ENCODE measurements around the gene KLC1. TPM values are rescaled to one million over a fixed set of nuclear protein-coding genes. Genes with fewer than 3 reads are reported as not detected.

Gene KLC1
- total RNA-seq, 1 donor: 212 TPM

DNA sequence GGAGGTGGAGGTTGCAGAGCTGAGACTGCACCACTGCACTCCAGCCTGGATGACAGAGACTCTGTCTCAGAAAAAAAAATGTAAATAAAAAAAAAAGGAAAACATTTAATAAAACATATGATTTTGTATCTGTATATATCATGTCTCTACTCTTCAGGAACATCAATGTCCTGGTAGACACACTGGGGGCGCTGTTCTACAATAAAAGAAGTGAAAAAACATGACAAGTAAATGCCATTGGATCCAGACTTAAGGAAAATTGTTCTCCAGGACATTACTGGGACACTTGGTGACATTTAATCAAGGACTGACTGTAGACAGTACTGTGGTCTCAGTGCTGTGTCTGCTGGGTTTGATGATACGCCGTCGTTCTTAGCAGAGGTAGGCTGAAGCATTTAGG lies 15.5 kb upstream of the KLC1 start:
- TF ChIP-seq, protein P1, sequence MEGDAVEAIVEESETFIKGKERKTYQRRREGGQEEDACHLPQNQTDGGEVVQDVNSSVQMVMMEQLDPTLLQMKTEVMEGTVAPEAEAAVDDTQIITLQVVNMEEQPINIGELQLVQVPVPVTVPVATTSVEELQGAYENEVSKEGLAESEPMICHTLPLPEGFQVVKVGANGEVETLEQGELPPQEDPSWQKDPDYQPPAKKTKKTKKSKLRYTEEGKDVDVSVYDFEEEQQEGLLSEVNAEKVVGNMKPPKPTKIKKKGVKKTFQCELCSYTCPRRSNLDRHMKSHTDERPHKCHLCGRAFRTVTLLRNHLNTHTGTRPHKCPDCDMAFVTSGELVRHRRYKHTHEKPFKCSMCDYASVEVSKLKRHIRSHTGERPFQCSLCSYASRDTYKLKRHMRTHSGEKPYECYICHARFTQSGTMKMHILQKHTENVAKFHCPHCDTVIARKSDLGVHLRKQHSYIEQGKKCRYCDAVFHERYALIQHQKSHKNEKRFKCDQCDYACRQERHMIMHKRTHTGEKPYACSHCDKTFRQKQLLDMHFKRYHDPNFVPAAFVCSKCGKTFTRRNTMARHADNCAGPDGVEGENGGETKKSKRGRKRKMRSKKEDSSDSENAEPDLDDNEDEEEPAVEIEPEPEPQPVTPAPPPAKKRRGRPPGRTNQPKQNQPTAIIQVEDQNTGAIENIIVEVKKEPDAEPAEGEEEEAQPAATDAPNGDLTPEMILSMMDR (IDR thresholded peaks at IDR 0.05; ENCODE audit: insufficient read depth, low read length): peak; percentile 39
- H3K4me3 ChIP-seq (ENCODE audit: low read depth, low read length): no peak overlapping the region
- peak; percentile 27 for DNase-seq (ENCODE audit: low read depth)

DNA sequence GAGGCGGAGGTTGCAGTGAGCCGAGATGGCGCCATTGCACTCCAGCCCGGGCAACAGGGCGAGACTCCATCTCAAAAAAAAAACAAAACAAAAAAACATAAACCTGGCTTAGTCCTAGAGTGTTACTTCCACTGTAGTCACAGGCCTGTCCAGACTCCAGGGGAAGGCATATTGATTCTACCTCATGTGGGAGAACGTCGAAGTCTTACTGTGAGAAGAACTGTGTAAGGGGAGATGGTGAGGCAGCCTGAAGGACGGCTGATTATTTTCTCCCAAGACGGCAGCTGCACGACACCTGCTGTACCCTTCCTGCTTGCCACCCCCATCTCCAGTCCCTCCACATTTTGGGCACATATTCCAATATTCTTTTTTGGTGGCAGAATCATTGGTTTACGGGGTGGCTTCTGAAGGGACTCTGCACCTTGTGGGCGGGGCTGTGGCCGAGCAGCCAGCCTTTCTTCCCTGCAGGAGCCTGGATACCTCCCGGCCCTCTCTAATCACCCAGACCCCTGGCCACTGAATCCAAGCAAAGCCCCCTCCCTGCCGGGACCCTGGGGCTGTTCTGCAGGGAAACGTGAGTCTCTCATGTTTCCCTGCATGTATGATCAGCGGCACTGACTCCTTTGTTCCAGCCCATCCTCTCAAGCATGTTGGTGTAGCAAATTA lies 12.2 kb upstream of the KLC1 start:
- TF ChIP-seq, protein P1 (IDR thresholded peaks at IDR 0.05; ENCODE audit: insufficient read depth, low read length): no peak
- no peak for DNase-seq (ENCODE audit: low read depth)
- no peak overlapping the region for H3K4me3 ChIP-seq (ENCODE audit: low read depth, low read length)

DNA sequence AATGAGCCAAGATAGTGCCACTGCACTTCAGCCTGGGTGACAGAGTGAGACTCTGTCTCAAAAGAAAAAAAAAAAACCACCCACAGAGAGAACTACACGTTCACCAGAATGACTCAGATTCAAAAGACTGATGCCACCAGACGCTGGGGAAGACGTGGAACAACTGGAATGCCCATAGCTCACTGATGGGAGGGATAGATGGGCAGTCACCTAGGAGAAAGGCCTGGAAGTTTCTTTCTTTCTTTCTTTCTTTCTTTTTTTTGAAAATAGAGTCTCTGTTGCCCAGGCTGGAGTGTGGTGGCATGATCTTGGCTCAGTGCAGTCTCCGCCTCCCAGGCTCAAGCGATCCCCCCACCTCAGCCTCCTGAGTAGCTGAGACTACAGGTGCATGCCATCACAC lies 10.0 kb upstream of the KLC1 start:
- no peak overlapping the region for H3K4me3 ChIP-seq (ENCODE audit: low read depth, low read length)
- no peak for DNase-seq (ENCODE audit: low read depth)
- TF ChIP-seq, protein P1 (IDR thresholded peaks at IDR 0.05; ENCODE audit: insufficient read depth, low read length): no peak

DNA sequence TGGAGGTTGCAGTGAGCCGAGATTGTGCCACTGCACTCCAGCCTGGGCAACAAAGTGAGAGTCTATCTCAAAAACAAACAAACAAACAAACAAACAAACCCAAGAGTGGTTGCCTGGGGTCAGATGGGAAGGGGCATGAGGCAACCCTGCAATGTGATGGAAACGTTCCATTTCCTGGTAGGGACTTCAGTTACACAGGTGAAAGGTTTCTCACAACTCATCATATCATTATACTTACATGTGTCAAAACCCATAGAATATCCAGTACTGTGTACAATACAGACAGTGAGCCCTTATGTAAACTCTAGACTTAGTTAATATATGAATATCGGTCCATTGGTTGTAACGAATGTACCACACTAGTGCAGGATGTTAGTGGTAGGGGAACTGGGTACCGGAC lies 7.2 kb upstream of the KLC1 start:
- TF ChIP-seq, protein P1 (IDR thresholded peaks at IDR 0.05; ENCODE audit: insufficient read depth, low read length): no peak
- DNase-seq (ENCODE audit: low read depth): no peak
- H3K4me3 ChIP-seq (ENCODE audit: low read depth, low read length): no peak overlapping the region

DNA sequence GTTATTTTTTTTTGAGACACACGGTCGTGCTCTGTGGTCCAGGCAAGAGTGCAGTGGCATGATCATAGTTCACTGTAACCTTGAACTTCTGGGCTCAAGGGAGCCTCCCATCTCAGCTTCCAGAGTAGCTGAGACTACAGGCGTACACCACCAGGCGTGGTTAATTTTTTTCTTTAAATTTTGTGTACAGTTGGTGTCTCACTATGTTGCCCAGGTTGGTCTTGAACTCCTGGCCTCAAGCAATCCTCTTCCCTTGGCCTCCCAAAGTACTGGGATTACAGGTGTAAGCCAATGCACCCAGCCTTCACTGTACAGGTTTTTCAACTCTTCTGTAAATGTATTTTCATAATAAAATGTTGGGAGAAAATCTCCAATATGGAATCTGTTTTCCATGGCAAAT lies 5.7 kb upstream of the KLC1 start:
- H3K4me3 ChIP-seq (ENCODE audit: low read depth, low read length): no peak overlapping the region
- TF ChIP-seq, protein P1 (IDR thresholded peaks at IDR 0.05; ENCODE audit: insufficient read depth, low read length): no peak
- DNase-seq (ENCODE audit: low read depth): no peak

DNA sequence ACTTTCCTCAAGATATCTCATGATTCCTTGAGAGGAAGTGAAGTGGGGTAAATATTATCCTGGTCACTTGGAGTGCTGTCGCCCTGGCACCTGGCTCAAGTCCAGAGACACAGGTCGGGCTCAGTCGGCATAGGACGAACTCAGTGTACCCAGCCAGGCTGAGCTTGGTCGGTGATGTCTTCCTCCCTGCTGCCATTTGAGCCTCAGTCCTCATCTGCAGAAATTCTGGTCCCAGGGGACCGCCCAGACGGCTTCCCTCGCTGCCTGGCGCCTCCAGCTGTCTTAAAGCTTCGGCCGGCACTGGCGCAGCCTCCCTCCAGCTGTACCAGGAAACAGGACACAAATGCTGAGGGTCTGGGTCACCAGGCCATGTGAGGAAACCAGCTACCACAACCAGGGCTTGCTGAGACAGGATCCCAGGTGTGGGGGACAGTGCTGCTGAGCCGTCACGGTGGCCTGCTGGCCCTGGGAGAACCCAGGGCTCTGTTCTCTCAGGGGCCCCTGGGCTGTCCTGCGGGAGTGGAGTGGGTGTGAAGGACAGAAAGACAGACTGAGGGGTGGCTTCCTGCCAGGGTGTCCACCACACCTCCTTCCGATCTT lies 5.0 kb upstream of the KLC1 start:
- TF ChIP-seq, protein P1 (IDR thresholded peaks at IDR 0.05; ENCODE audit: insufficient read depth, low read length): no peak
- no peak for DNase-seq (ENCODE audit: low read depth)
- H3K4me3 ChIP-seq (ENCODE audit: low read depth, low read length): no peak overlapping the region
